Memory B cell (primary cell): ENCODE results near the gene IRF2.
A peak's percentile ranks its signal among the peaks of the same experiment; 100 is the strongest.

Experiments used
- ATAC-seq: fragments of 150-1000 bp; cut with Tn5 transposase; 2 replicates; pipeline ENCODE4 v1.10.0; 2021; ENCODE audit warnings: low read depth, mild to moderate bottlenecking, moderate library complexity
- DNase-seq, 2 donors: peaks; one replicate each; pipeline ENCODE4 v3.0.0; 2022; ENCODE audit warnings: low spot score in 2 of 2
- H3K27ac Mint-ChIP-seq: one replicate; pipeline ENCODE4 v1.8.0; 2022; ENCODE audit warnings: mild to moderate bottlenecking, moderate library complexity, mixed read lengths
- H3K27me3 Mint-ChIP-seq: one replicate; pipeline ENCODE4 v1.8.0; 2022; ENCODE audit warnings: mixed read lengths
- H3K36me3 Mint-ChIP-seq: one replicate; pipeline ENCODE4 v1.8.0; 2022; ENCODE audit warnings: mild to moderate bottlenecking, mixed read lengths
- H3K4me1 Mint-ChIP-seq: one replicate; pipeline ENCODE4 v1.8.0; 2022; ENCODE audit warnings: mixed read lengths
- H3K4me3 Mint-ChIP-seq: one replicate; pipeline ENCODE4 v1.8.0; 2022; ENCODE audit warnings: mild to moderate bottlenecking, moderate library complexity, mixed read lengths
- H3K9me3 Mint-ChIP-seq: one replicate; pipeline ENCODE4 v1.8.0; 2022; ENCODE audit warnings: mixed read lengths

The IRF2 gene

GRCh38 chr4:184439386-184439785 is 35.0 kb downstream of the IRF2 start:
- Mint-ChIP-seq H3K27me3 (no peaks in the 10 kb centered on the region), H3K4me1 (peaks cover 54% of the 10 kb centered on the region), H3K27ac (peak overlapping the region; percentile 60), H3K36me3 (peaks cover 5% of the 10 kb centered on the region), H3K9me3 (no peaks in the 10 kb centered on the region), H3K4me3 (no peak overlapping the region)
- DNase-seq (no peak), ATAC-seq (no peak)

GRCh38 chr4:184438375-184438774 is 36.0 kb downstream of the IRF2 start:
- Mint-ChIP-seq H3K4me1 (peaks cover 51% of the 10 kb centered on the region), H3K27ac (peak overlapping the region; percentile 83), H3K4me3 (no peak overlapping the region), H3K27me3 (no peaks in the 10 kb centered on the region), H3K9me3 (no peaks in the 10 kb centered on the region), H3K36me3 (peaks cover 4% of the 10 kb centered on the region)
- DNase-seq (no peak), ATAC-seq (no peak)

- Mint-ChIP-seq H3K27ac (peak overlapping the region; percentile 83), H3K9me3 (no peaks in the 10 kb centered on the region), H3K27me3 (no peaks in the 10 kb centered on the region), H3K36me3 (peaks cover 5% of the 10 kb centered on the region), H3K4me3 (peak overlapping the region; percentile 8), H3K4me1 (peaks cover 50% of the 10 kb centered on the region)
- no peak for DNase-seq
- ATAC-seq: peak; percentile 84
Observed at GRCh38 chr4:184437565-184438265, 36.6 kb downstream of the IRF2 start.

DNA sequence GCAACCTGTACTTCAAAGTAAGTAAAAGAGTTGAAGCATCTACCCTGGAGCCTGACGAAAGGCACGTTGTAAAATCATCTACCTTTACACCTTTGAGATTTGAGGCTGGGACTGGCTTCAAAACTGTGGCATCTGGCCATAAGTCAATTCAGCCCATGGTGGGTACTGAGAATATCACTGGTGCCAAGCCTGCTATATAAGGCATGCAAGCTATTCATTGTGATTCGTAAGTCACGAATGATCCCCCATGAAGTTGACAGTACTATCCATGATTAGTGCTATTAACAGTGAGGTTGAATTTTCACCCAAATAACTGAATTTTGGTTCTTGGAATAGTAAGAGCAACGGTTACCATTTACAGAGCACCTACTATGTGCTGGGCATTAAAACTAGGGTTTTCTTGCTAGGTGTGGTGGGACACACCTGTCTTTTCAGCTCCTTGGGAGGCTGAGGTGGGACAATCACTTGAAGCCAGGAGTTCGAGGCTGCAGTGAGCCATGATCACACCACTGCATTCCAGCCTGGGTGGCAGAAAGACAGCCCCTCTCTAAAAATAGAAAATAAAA is 39.8 kb downstream of the IRF2 start:
- no peak overlapping the region for H3K27ac Mint-ChIP-seq
- peaks cover 12% of the 10 kb centered on the region for H3K36me3 Mint-ChIP-seq
- DNase-seq: no peak
- no peaks in the 10 kb centered on the region for H3K27me3 Mint-ChIP-seq
- peaks cover 46% of the 10 kb centered on the region for H3K4me1 Mint-ChIP-seq
- H3K4me3 Mint-ChIP-seq: no peak overlapping the region
- H3K9me3 Mint-ChIP-seq: no peaks in the 10 kb centered on the region
- no peak for ATAC-seq

- DNase-seq (no peak), ATAC-seq (no peak)
- H3K27me3 Mint-ChIP-seq: no peaks in the 10 kb centered on the region
- H3K4me1 Mint-ChIP-seq: peaks cover 47% of the 10 kb centered on the region
- H3K9me3 Mint-ChIP-seq: no peaks in the 10 kb centered on the region
- no peak overlapping the region for H3K4me3 Mint-ChIP-seq
- H3K27ac Mint-ChIP-seq: no peak overlapping the region
- peaks cover 13% of the 10 kb centered on the region for H3K36me3 Mint-ChIP-seq
Observed at GRCh38 chr4:184434021-184434420, 40.3 kb downstream of the IRF2 start.

DNA sequence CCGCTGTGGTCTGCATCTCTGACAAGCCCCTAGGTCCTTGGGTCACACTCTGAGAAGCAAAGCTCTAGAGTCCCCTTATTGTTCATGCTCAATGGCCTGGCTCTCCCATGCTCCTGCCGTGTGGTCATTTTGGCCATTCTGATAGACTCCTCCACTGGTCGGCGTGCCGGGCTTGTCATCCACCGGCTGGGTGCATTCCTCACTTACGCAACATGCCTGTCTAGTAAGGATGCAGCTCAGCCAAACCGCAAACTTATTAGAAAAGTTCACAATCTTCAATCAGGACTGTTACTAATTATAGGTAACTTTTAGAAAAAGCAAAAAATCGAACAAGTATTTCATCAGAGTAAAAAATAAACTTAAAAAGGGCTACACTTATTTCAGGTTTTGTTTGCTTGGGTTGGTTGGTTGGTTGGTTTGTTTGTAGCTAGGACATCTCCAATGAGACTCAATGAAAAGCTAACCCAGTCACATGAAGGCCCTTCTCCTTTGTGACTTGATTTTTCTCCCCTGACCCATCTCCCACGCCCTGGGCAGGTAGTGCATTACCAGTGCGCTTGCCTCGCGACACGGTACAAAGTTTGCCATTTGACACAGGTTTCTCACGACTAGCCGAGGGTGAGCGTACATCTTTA is 41.0 kb downstream of the IRF2 start:
- peaks cover 42% of the 10 kb centered on the region for H3K4me1 Mint-ChIP-seq
- H3K27ac Mint-ChIP-seq: no peak overlapping the region
- H3K27me3 Mint-ChIP-seq: no peaks in the 10 kb centered on the region
- ATAC-seq: no peak
- no peaks in the 10 kb centered on the region for H3K9me3 Mint-ChIP-seq
- DNase-seq: no peak
- no peak overlapping the region for H3K4me3 Mint-ChIP-seq
- peaks cover 13% of the 10 kb centered on the region for H3K36me3 Mint-ChIP-seq

GRCh38 chr4:184432127-184432922 is 42.0 kb downstream of the IRF2 start:
- Mint-ChIP-seq H3K36me3 (peaks cover 16% of the 10 kb centered on the region), H3K27me3 (no peaks in the 10 kb centered on the region), H3K27ac (no peak overlapping the region), H3K4me3 (no peak overlapping the region), H3K4me1 (peaks cover 33% of the 10 kb centered on the region), H3K9me3 (no peaks in the 10 kb centered on the region)
- ATAC-seq: no peak
- DNase-seq: no peak

DNA sequence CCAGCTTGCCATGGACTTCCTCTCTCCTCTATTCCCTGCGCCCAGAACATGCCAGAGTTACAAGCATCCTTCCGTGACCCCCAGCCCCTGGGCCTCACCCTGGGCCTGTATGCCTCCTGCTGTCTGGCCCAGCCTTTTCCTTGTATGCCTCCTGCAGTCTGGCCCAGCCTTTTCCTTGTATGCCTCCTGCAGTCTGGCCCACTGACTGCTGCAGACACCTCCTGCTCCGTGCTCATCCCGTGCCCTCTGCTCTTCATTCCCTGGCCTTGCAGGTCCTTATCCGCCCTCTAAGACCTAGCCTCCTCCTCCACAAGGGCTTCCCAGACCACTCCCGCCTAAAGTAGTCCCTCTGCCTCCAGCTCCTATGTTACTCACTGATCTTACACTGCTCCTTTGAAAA is 44.2 kb downstream of the IRF2 start:
- no peaks in the 10 kb centered on the region for H3K27me3 Mint-ChIP-seq
- H3K4me3 Mint-ChIP-seq: no peak overlapping the region
- DNase-seq (no peak), ATAC-seq (no peak)
- H3K4me1 Mint-ChIP-seq: peaks cover 31% of the 10 kb centered on the region
- H3K27ac Mint-ChIP-seq: peak overlapping the region; percentile 63
- H3K9me3 Mint-ChIP-seq: no peaks in the 10 kb centered on the region
- peaks cover 26% of the 10 kb centered on the region for H3K36me3 Mint-ChIP-seq

DNA sequence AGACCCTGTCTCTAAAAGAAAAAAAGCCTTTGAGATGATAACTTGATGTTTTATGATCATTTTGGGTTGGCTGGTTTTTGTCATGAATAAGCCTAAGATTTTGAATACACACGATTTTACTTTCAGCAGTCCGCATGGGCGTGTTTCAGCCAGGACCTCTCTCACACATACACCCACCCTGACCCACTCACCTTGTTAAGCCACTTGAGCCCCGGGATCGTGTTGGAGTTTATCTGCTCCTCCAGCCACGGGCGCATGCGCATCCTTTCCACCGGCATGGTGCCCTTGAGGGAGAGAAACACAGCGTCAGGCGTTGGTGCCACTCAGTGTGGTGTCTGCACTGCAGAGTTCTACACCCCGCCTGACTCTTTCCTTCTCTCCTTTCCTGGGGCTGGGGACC is 45.6 kb downstream of the IRF2 start:
- ATAC-seq: no peak
- H3K9me3 Mint-ChIP-seq: no peaks in the 10 kb centered on the region
- no peak overlapping the region for H3K4me3 Mint-ChIP-seq
- H3K4me1 Mint-ChIP-seq: peaks cover 32% of the 10 kb centered on the region
- no peaks in the 10 kb centered on the region for H3K27me3 Mint-ChIP-seq
- peaks cover 31% of the 10 kb centered on the region for H3K36me3 Mint-ChIP-seq
- no peak for DNase-seq
- no peak overlapping the region for H3K27ac Mint-ChIP-seq

DNA sequence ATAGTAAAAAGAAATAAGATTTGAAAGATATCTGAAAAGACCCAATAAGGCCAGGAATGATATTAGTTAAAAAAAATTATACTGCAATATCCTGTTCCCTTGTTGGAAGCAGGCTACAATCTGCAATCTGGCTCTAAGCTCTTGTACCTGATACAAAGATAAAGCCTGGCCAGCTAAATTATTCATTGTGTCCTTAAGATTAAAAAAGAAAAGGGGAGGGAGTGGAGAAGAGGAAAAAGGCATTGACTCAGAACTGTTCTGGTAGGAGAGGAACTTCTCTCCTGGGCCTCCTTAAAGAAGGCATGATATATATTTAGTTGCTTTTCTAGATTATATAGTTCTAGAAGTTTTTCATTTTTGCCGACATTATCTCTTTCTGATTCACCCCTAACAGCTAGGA is 46.7 kb downstream of the IRF2 start:
- no peak for ATAC-seq
- H3K4me1 Mint-ChIP-seq: peaks cover 34% of the 10 kb centered on the region
- no peaks in the 10 kb centered on the region for H3K9me3 Mint-ChIP-seq
- H3K4me3 Mint-ChIP-seq: no peak overlapping the region
- no peak for DNase-seq
- H3K27ac Mint-ChIP-seq: peak overlapping the region; percentile 33
- H3K27me3 Mint-ChIP-seq: no peaks in the 10 kb centered on the region
- peaks cover 34% of the 10 kb centered on the region for H3K36me3 Mint-ChIP-seq

DNA sequence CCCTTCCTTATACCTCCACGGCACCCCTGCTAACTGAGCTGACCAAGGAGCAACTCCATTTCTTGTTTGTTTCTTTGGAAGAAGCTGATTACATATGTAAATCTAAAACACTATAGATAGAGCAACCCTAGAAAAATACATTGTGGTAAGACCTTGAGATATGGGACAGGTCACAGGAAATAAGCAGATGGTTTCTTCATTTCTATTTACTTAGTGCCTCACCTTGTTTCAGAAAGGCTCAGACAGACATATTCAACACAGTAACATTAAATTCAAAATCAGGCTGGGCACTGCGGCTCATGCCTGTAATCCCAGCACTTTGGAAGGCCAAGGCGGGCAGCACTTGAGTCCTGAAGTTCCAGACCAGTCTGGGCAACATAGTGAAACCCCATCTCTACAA is 47.3 kb downstream of the IRF2 start:
- Mint-ChIP-seq H3K4me1 (peaks cover 32% of the 10 kb centered on the region), H3K27me3 (no peaks in the 10 kb centered on the region), H3K27ac (peak overlapping the region; percentile 33), H3K9me3 (peaks cover 2% of the 10 kb centered on the region), H3K36me3 (peaks cover 36% of the 10 kb centered on the region), H3K4me3 (no peak overlapping the region)
- no peak for ATAC-seq
- no peak for DNase-seq

DNA sequence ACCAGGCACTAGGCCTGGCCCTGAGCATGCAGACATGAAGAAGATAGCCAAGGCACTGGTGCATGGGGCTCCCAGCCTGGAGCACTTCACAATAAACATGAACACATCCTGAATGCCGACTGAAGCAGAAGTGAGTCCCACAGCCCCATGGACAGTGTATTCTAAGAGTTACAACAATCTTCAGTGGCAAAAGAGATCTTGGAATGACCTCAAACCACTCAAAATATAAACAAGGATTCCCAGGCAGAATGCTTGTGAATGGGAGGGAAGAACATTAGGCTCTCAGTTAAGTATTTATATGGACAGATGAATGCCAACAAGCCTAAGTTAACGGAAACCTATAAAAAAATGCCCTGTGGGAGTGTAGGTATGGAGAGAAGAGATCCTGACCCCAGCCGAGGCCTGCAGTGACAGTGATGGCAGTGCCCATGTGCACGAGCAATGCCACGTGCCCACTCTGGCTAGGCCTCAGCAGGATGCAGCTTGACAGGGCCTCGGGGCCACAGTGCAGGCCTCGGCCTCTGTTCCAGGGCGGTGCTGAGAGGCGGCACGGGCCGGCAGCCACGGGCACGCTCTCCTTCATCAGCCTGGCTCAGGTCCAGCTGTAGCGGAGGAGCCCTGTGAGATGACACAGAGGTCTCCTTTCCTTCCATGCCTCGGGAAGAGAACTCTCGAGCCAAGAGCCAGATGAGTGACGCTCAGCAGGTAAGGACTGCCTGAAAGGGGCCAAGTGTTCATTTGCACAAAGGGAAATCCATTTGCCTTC is 49.2 kb downstream of the IRF2 start:
- peaks cover 33% of the 10 kb centered on the region for H3K36me3 Mint-ChIP-seq
- H3K27ac Mint-ChIP-seq: peak overlapping the region; percentile 25
- no peak overlapping the region for H3K4me3 Mint-ChIP-seq

DNA sequence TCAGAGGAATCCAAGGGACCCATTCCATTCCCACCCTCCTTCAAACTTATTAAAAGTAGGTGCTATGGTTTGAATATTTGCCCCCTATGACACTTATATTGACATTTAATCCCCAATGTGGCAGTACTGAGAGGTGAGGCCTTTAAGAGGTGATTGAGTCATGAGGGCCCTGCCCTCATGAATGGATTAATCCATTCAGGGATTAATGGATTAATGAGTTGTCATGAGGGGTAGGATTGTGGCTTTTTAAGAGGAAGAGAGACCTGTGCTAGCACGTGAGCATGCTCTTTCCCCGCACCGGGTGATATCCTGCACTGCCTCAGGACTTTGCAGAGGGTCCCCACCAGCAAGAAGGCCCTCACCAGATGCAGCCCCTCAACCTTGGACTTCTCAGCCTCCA is 50.1 kb downstream of the IRF2 start:
- H3K9me3 Mint-ChIP-seq: peaks cover 2% of the 10 kb centered on the region
- H3K4me3 Mint-ChIP-seq: no peak overlapping the region
- ATAC-seq (no peak), DNase-seq (no peak)
- H3K27me3 Mint-ChIP-seq: no peaks in the 10 kb centered on the region
- peaks cover 27% of the 10 kb centered on the region for H3K36me3 Mint-ChIP-seq
- H3K4me1 Mint-ChIP-seq: peaks cover 37% of the 10 kb centered on the region
- H3K27ac Mint-ChIP-seq: peak overlapping the region; percentile 25

More for the DNA sequence above, 49.2 kb downstream of the IRF2 start:
- DNase-seq (no peak), ATAC-seq (no peak)
- Mint-ChIP-seq H3K9me3 (peaks cover 2% of the 10 kb centered on the region), H3K4me1 (peaks cover 41% of the 10 kb centered on the region), H3K27me3 (no peaks in the 10 kb centered on the region)
